Heart left ventricle (tissue), 13 donors: ENCODE results near the gene UGT1A9.

Experiments used
- CTCF ChIP-seq, 12 donors: fragments of 200-600 bp; sonication (generic) in 4 of 12; IDR thresholded peaks; one replicate each; pipeline versions ENCODE4 v1.5.0 to v1.8.0; 2018 to 2022; ENCODE audit warnings: antibody characterized with exemption in 12 of 12, mild to moderate bottlenecking in 5 of 12
- POLR2A ChIP-seq, 2 donors: fragments of 450-650 bp; IDR thresholded peaks; one replicate each; pipeline ENCODE4 v1.6.1; 2017; ENCODE audit warnings: antibody characterized with exemption in 2 of 2, mild to moderate bottlenecking in 2 of 2, moderate library complexity in 2 of 2
- donor health status: ischemic (EF 13 %, LVEDD 7.1; RV severe dilation, severe dysfunction).
- donor health status: DM: no; HTN: yes; CAD: no.
- donor health status: DM: no; HTN: no; CAD: no.
- donor health status: ischemic (EF 25% LVEDD 6.9; RV normal size, moderate dysfunction).
- donor health status: ischemic (EF 25% LVEDD 5.7; RV mildly dilated, moderate dysfunction).
- donor health status: ischemic (EF 35%, LVEDD 5.7; RV mildly dilated, moderate dysfunction).
- donor health status: nonischemic (EF 11% LVEDD 7.7; RV severe dilation, severe dysfunction).
- donor health status: DM: yes; HTN: yes; CAD: no.
- donor health status: PGD.
- donor health status: ischemic (EF 29% LVEDD 5.4; RV normal size, mild dysfunction).
- donor health status: nonischemic (EF 23%, LVEDD 6.1; RV moderate dilation, normal function).

- TF ChIP-seq CTCF (IDR thresholded peaks at IDR 0.05) (no peak), POLR2A (IDR thresholded peaks at IDR 0.05) (no peak)
Measured at GRCh38 chr2:233817995-233818638, 146.4 kb downstream of the UGT1A9 start.
